Panc1 (cell line): Measurements from ENCODE around the gene CLMN. TPM values are rescaled to one million over a fixed set of nuclear protein-coding genes. Genes with fewer than 3 reads are reported as not detected.

Experiments used
- ATAC-seq: fragments of 200-7000 bp; cut with Tn5 transposase; 2 replicates; pipeline ENCODE4 v1.9.1; 2020; ENCODE audit warnings: mild to moderate bottlenecking, moderate library complexity
- BruUV-seq: library from RNA; stranded (reverse); fragments of 400-500 nt; replicated peaks from 2 replicates; lab custom pipeline; 2021; lab: Mats Ljungman, UMichigan
- CTCF ChIA-PET: fragments of 300-600 bp; sonication (Branson Sonifier 250); formaldehyde crosslinking; loops from one replicate; lab custom pipeline; 2022; ENCODE audit warnings: antibody characterized with exemption; lab: Charles Lee
- POLR2A ChIA-PET: fragments of 300-600 bp; sonication (Branson Sonifier 250); formaldehyde crosslinking; loops from one replicate; lab custom pipeline; 2022; ENCODE audit warnings: antibody characterized with exemption; lab: Charles Lee
- DNase-seq: peaks from one replicate; pipeline ENCODE4 v3.0.0-alpha.2; 2010; ENCODE audit warnings: low read depth, low spot score
- H3K27ac ChIP-seq: 2 replicates; pipeline ENCODE4 v1.5.1; 2011; ENCODE audit warnings: mild to moderate bottlenecking, low read length, inconsistent platforms
- H3K27me3 ChIP-seq: fragments of 200-500 bp; sonication (Bioruptor generic); 2 replicates; pipeline ENCODE4 v1.6.0; 2014; ENCODE audit warnings: low read length, inconsistent platforms; ENCODE audit not compliant: control insufficient read depth, insufficient read depth
- H3K36me3 ChIP-seq: fragments of 200-500 bp; sonication (Bioruptor generic); 2 replicates; pipeline ENCODE4 v1.5.1; 2014; ENCODE audit warnings: inconsistent platforms, mild to moderate bottlenecking, low read length, moderate library complexity; ENCODE audit not compliant: control insufficient read depth, insufficient read depth
- H3K4me1 ChIP-seq: 2 replicates; pipeline ENCODE4 v1.5.1; 2011; ENCODE audit warnings: inconsistent platforms, mild to moderate bottlenecking, low read length, moderate library complexity; ENCODE audit not compliant: control insufficient read depth, insufficient read depth
- H3K4me3 ChIP-seq, 2 experiments: 2 replicates each; pipeline ENCODE4 v1.5.1; 2011 to 2012; ENCODE audit warnings: low read depth in 2 of 2, low read length in 2 of 2, mild to moderate bottlenecking in 2 of 2, inconsistent platforms in 1 of 2, moderate library complexity in 1 of 2
- H3K9me3 ChIP-seq: fragments of 200-500 bp; sonication (Bioruptor generic); 2 replicates; pipeline ENCODE4 v1.5.1; 2014; ENCODE audit warnings: low read depth, mild to moderate bottlenecking, inconsistent platforms, low read length, moderate library complexity; ENCODE audit not compliant: control insufficient read depth, insufficient read depth
- CTCF ChIP-seq: fragments of 450-650 bp; IDR thresholded peaks from 2 replicates; pipeline ENCODE4 v1.5.1; 2017; ENCODE audit warnings: mild to moderate bottlenecking
- POLR2AphosphoS5 ChIP-seq: IDR thresholded peaks from 2 replicates; pipeline ENCODE4 v1.6.1; 2012; ENCODE audit warnings: mild to moderate bottlenecking, low read depth, low read length, moderate library complexity
- REST ChIP-seq, 2 experiments: IDR thresholded peaks; 2 replicates each; pipeline ENCODE4 v1.6.1; 2011 to 2012; ENCODE audit warnings: low read depth in 2 of 2, control low read depth in 1 of 2, low read length in 1 of 2, mild to moderate bottlenecking in 1 of 2, moderate library complexity in 1 of 2; ENCODE audit not compliant: insufficient read depth in 1 of 2
- SIN3A ChIP-seq: IDR thresholded peaks from 2 replicates; pipeline ENCODE4 v1.6.1; 2012; ENCODE audit warnings: low read depth, mild to moderate bottlenecking, low read length, moderate library complexity, borderline replicate concordance; ENCODE audit not compliant: insufficient read depth
- TCF7L2 ChIP-seq: IDR thresholded peaks from 2 replicates; pipeline ENCODE4 v1.6.1; 2011; ENCODE audit warnings: mild to moderate bottlenecking, low read depth, low read length, inconsistent platforms
- in situ Hi-C: cut with HindIII; loops from 2 replicates; pipeline ENCODE4 v1.10.0; 2016; ENCODE audit warnings: low sequenced_read_pairs, low pct_unique_long_range_greater_than_20kb
- intact Hi-C: fragments of 100-400 bp; cut with micrococcal nuclease; formaldehyde crosslinking; loops from one replicate; pipeline ENCODE4 v1.10.0; 2022; ENCODE audit not compliant: unreplicated experiment
- total RNA-seq: library from RNA; stranded (reverse); gene quantifications from one replicate; pipeline ENCODE4 v1.2.1, GENCODE V29; 2021; ENCODE audit not compliant: unreplicated experiment

Gene CLMN
- total RNA-seq, 1 experiment from 2014 or later = 34.9 TPM

DNA sequence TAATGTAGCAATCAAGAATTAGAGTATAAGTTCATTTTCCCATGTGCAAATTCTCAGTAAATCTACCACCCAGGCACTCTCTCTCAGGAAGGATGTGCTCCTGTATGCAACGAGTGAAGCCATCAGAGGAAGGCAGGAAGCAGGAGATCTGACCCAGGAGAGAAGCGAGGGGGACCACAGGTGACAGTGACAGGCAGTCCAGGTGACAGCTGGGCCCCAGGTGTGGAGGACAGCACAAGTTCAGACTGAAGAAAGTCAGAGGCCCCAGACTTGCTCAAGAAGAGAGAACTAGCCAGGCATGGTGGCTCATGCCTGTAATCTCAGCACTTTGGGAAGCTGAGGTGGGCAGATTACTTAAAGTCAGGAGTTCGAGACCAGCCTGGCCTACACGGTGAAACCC lies 13.8 kb downstream of the CLMN start:
- intact Hi-C loops (no loop called here), in situ Hi-C loops (no loop called here)
- BruUV-seq = no TSS peak
- no peak for ATAC-seq
- TF ChIP-seq CTCF (no peak), SIN3A (no peak), TCF7L2 (no peak), REST (IDR thresholded peaks at IDR 0.05; ENCODE audit: insufficient read depth in 1 of 2, low read depth in 2 of 2, low read length in 1 of 2) (no peak), POLR2AphosphoS5 (no peak)
- no peaks in the 10 kb centered on the region for H3K36me3 ChIP-seq
- no peaks in the 10 kb centered on the region for H3K27me3 ChIP-seq
- H3K4me1 ChIP-seq = peaks cover 15% of the 10 kb centered on the region
- CTCF ChIA-PET = no interaction called here
- no peaks in the 10 kb centered on the region for H3K9me3 ChIP-seq
- H3K27ac ChIP-seq = no peak overlapping the region
- no peak overlapping the region for H3K4me3 ChIP-seq
- DNase-seq = no peak
- POLR2A ChIA-PET = no interaction called here

DNA sequence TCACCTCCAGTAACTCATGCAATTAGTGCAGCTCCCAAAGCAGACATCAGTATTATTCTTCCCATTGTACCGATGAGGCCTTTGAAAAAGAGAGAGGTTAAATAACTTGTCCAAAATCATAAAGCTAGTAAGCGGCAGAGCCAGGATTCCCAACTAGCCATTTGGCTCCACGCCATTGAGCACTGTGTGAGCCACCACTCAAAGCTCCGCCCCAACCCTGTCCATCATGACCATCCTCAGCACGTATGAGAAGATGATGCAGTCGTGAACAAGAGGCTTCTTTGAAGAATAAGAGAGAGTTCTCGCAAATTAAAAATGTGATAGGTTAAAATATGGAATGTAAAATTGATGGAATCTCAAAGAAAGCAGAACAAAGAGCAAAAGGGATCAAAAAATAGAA lies 14.6 kb downstream of the CLMN start:
- in situ Hi-C loops = no loop called here
- POLR2A ChIA-PET = no interaction called here

More for the DNA sequence above, 14.6 kb downstream of the CLMN start:
- no peaks in the 10 kb centered on the region for H3K36me3 ChIP-seq
- no peak overlapping the region for H3K27ac ChIP-seq
- peaks cover 16% of the 10 kb centered on the region for H3K4me1 ChIP-seq
- TF ChIP-seq CTCF (no peak), POLR2AphosphoS5 (no peak), REST (IDR thresholded peaks at IDR 0.05; ENCODE audit: insufficient read depth in 1 of 2, low read depth in 2 of 2, low read length in 1 of 2) (no peak), SIN3A (no peak), TCF7L2 (no peak)
- no peak overlapping the region for H3K4me3 ChIP-seq
- no TSS peak for BruUV-seq
- CTCF ChIA-PET = no interaction called here
- no peak for DNase-seq
- no peaks in the 10 kb centered on the region for H3K27me3 ChIP-seq
- no peaks in the 10 kb centered on the region for H3K9me3 ChIP-seq
- ATAC-seq = no peak
- intact Hi-C loops = no loop called here
